Sigmoid colon (tissue), 7 donors: Measurements from ENCODE around the gene RBBP8NL. TPM values are rescaled to one million over a fixed set of nuclear protein-coding genes. Genes with fewer than 3 reads are reported as not detected.

Experiments
- DNase-seq: peaks from one replicate; pipeline ENCODE4 v3.0.0-alpha.2; 2019
- H3K27ac ChIP-seq, 4 donors: fragments of 200-600 bp; sonication (generic); one replicate each; pipeline ENCODE4 v1.5.1; 2016 to 2019; ENCODE audit warnings: mild to moderate bottlenecking in 1 of 4
- H3K27me3 ChIP-seq, 3 donors: fragments of 200-600 bp; sonication (generic); one replicate each; pipeline ENCODE4 v1.5.1; 2019; ENCODE audit warnings: mild to moderate bottlenecking in 1 of 3
- H3K36me3 ChIP-seq, 4 donors: fragments of 200-600 bp; sonication (generic); one replicate each; pipeline ENCODE4 v1.5.1; 2016 to 2019
- H3K4me1 ChIP-seq, 4 donors: fragments of 200-600 bp; sonication (generic); one replicate each; pipeline ENCODE4 v1.5.1; 2017 to 2019
- H3K4me3 ChIP-seq, 4 donors: fragments of 200-600 bp; sonication (generic); one replicate each; pipeline ENCODE4 v1.5.1; 2017 to 2019; ENCODE audit warnings: mild to moderate bottlenecking in 2 of 4, moderate library complexity in 1 of 4
- H3K9me3 ChIP-seq, 4 donors: fragments of 200-600 bp in 3 of 4; sonication (generic) in 3 of 4; one replicate each; pipeline versions ENCODE4 v1.5.1 to v1.6.1; 2013 to 2019
- CTCF ChIP-seq, 4 experiments: fragments of 450-650 bp in 3 of 4; fragments of 200-600 bp in 1 of 4; IDR thresholded peaks; one replicate each; pipeline ENCODE4 v1.5.1; 2016 to 2019; ENCODE audit warnings: antibody characterized with exemption in 4 of 4, mild to moderate bottlenecking in 3 of 4, moderate library complexity in 2 of 4
- EP300 ChIP-seq, 4 donors: sonication (generic); formaldehyde crosslinking; IDR thresholded peaks; one replicate each; pipeline ENCODE4 v1.6.1; 2017; ENCODE audit warnings: antibody characterized with exemption in 4 of 4
- POLR2A ChIP-seq, 2 donors: fragments of 450-650 bp; IDR thresholded peaks; one replicate each; pipeline ENCODE4 v1.6.1; 2016; ENCODE audit warnings: antibody characterized with exemption in 2 of 2, mild to moderate bottlenecking in 2 of 2, moderate library complexity in 2 of 2
- POLR2AphosphoS5 ChIP-seq, 4 donors: sonication (generic); formaldehyde crosslinking; IDR thresholded peaks; one replicate each; pipeline ENCODE4 v1.6.1; 2017; ENCODE audit warnings: antibody characterized with exemption in 4 of 4
- WGBS, 2 donors: extraction: QIAGEN DNeasy Blood & Tissue Kit; methylation state at CpG; one replicate each; pipeline ENCODE4 v1.1.7; 2013; 5-methylcytosine and 5-hydroxymethylcytosine counted together
- intact Hi-C: fragments of 100-400 bp; cut with DNase I; formaldehyde crosslinking; loops from one replicate; pipeline ENCODE4 v1.15.1; 2023
- polyA plus RNA-seq, 3 donors: library from polyadenylated mRNA; stranded (reverse); fragments of 200-250 nt; gene quantifications; one replicate each; pipeline ENCODE4 v1.2.3, GENCODE V29; 2013
- total RNA-seq, 4 donors: library from RNA; depleted of rRNA; stranded (reverse); fragments of >200 nt; gene quantifications; one replicate each; pipeline ENCODE4 v1.1.0, GENCODE V29; 2016
- donor health status: healthy with polysubstance abuse.
- donor health status: Bipolar disorder and iron deficiency.
- donor health status: healthy.

Gene RBBP8NL
- total and polyA plus RNA-seq, 7 donors = 4.2 to 12.5 (median 5.4) TPM; not detected in 4

- intact Hi-C loops = no loop called here
- peak; percentile 87 for DNase-seq
- H3K4me1 ChIP-seq = peaks cover 0 to 95% (median 88%) of the 10 kb centered on the region in 4 donors
- H3K9me3 ChIP-seq = no peaks in the 10 kb centered on the region
- no peak for TF ChIP-seq POLR2A (IDR thresholded peaks at IDR 0.05)
- no peak for TF ChIP-seq CTCF (IDR thresholded peaks at IDR 0.05)
- TF ChIP-seq EP300 (IDR thresholded peaks at IDR 0.05) = no peak
- TF ChIP-seq POLR2AphosphoS5 (IDR thresholded peaks at IDR 0.05) = peak in 3 of 4 donors; percentile 8 to 27 (median 24)
- 2 to 5% methylated on average over 37 of the region's 37 CpGs for WGBS, 2 donors
- peak overlapping the region; percentile 95 to 99 (median 98) for H3K27ac ChIP-seq
- no peaks in the 10 kb centered on the region for H3K27me3 ChIP-seq
- H3K36me3 ChIP-seq = no peaks in the 10 kb centered on the region
- peak overlapping the region; percentile 87 to 98 (median 95) for H3K4me3 ChIP-seq
Observed at GRCh38 chr20:62367633-62368391, 59.5 kb downstream of the RBBP8NL start.

- H3K9me3 ChIP-seq = no peaks in the 10 kb centered on the region
- TF ChIP-seq EP300 (IDR thresholded peaks at IDR 0.05) = no peak
- TF ChIP-seq POLR2AphosphoS5 (IDR thresholded peaks at IDR 0.05) = peak; percentile 69 to 92 (median 80)
- no peak for TF ChIP-seq POLR2A (IDR thresholded peaks at IDR 0.05)
- TF ChIP-seq CTCF (IDR thresholded peaks at IDR 0.05) = no peak
- no peaks in the 10 kb centered on the region for H3K27me3 ChIP-seq
- peaks cover 0 to 96% (median 88%) of the 10 kb centered on the region in 4 donors for H3K4me1 ChIP-seq
- WGBS, 2 donors = 1% methylated on average over 68 to 70 of the region's 70 CpGs
- H3K4me3 ChIP-seq = peak within 1 kb of the TSS; percentile 87 to 98 (median 95)
- peaks cover 0 to 2% (median under 1%) of the 10 kb centered on the region in 4 donors for H3K36me3 ChIP-seq
- peak; percentile 86 for DNase-seq
- H3K27ac ChIP-seq = peak within 1 kb of the TSS; percentile 95 to 99 (median 98)
- intact Hi-C loops = no loop called here
Observed at GRCh38 chr20:62367136-62367632, 60.2 kb downstream of the RBBP8NL start, which contains the start of gene LAMA5. Gene LAMA5 (minus strand): TSS chr20:62367312. CDS start chr20:62367245, 67 bp downstream.

DNA sequence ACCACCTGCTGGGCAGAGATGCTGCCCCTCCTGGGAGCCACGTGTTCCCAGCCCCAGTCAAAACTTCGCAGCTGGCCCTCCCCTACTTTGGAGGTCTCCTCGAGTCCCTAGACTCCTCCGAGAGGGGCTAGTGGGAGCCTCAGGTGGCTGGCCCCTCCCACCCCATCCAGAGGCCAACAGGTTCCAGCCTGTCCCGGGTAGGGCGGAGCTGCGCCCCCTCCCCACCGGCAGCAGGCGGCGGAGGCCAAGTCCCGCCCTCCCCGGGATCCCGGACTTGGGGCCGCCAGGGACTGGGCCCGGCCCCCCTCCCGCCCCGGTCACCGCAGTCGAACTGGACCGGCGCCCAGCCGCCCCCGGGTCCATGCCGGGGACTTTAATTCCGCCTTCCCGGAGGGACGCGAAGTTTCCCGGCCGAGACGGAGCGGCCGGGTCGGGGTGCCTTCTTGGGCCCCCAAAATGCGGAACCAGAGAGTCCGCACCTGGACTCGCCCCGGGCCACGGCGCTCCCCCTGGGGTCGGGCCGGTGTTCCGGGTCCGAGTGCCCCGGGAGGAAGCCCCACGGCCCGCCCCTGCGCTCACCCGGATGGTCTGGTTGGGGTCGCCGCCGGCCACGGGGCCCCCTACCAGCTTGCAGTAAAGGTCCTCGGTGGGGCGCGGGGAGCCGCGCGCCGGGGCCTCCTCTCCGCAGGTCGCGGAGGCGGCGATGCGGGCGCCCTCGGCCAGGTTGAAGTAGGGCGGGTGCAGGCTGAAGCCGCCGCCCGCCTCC is 60.8 kb downstream of the RBBP8NL start:
- TF ChIP-seq CTCF (IDR thresholded peaks at IDR 0.05) (no peak), POLR2A (IDR thresholded peaks at IDR 0.05) (no peak)
- peaks cover 0 to 97% (median 88%) of the 10 kb centered on the region in 4 donors for H3K4me1 ChIP-seq
- peak overlapping the region; percentile 87 to 98 (median 95) for H3K4me3 ChIP-seq
- WGBS, 2 donors = 1 to 2% methylated on average over 72 of the region's 72 CpGs
- intact Hi-C loops = no loop called here
- H3K27ac ChIP-seq = peak overlapping the region; percentile 95 to 99 (median 98)
- peak; percentile 74 for DNase-seq
- H3K9me3 ChIP-seq = no peaks in the 10 kb centered on the region
- no peaks in the 10 kb centered on the region for H3K27me3 ChIP-seq
- H3K36me3 ChIP-seq = peaks cover 0 to 8% (median 3%) of the 10 kb centered on the region in 4 donors

DNA sequence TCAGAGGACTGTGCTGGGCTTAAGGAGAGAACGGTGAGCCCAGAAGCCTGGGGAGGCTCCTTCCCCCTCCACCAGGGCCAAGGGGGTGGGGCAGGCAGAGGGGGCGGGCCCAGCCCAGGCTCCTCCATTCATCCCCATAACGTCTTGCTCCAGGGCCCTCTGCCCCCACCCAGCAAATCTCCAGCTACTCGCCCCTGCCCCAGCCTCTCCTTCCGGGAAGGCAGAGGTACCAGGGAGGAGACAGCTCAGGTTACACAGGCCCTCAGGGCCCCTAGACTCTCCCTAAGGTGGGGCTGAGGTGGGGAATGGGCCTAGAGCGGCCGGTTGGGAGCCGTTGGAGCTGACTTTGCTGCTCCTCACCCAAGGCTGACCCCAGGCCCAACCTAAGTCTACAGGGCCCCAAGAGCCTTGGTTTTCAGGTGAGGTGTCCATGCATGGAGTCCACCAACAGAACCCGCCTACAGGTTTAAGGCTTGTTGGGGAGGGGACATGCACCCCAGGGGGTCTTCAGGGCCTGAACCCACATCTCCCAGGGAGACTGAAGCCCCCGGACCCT is 61.4 kb downstream of the RBBP8NL start:
- intact Hi-C loops = no loop called here
- WGBS, 2 donors = 19 to 37% methylated on average over 10 of the region's 10 CpGs
- TF ChIP-seq EP300 (IDR thresholded peaks at IDR 0.05) = no peak
- no peak for TF ChIP-seq CTCF (IDR thresholded peaks at IDR 0.05)
- peak in 3 of 4 donors; percentile 38 to 45 (median 42) for TF ChIP-seq POLR2AphosphoS5 (IDR thresholded peaks at IDR 0.05)

More for the DNA sequence above, 61.4 kb downstream of the RBBP8NL start:
- DNase-seq = peak; percentile 80
- no peaks in the 10 kb centered on the region for H3K9me3 ChIP-seq
- H3K36me3 ChIP-seq = peaks cover 0 to 15% (median 3%) of the 10 kb centered on the region in 4 donors
- H3K27ac ChIP-seq = peak overlapping the region; percentile 95 to 99 (median 98)
- H3K27me3 ChIP-seq = no peaks in the 10 kb centered on the region
- H3K4me3 ChIP-seq = peak overlapping the region; percentile 87 to 98 (median 95)
- H3K4me1 ChIP-seq = peaks cover 0 to 97% (median 88%) of the 10 kb centered on the region in 4 donors
